Parathyroid adenoma (tissue), 2 donors: ENCODE results near the gene GHRH.

Experiments
- H2AFZ ChIP-seq: fragments of 300-600 bp; sonication (generic); one replicate; pipeline ENCODE4 v1.7.0; 2017; ENCODE audit warnings: antibody characterized with exemption, mild to moderate bottlenecking
- H3K27ac ChIP-seq: fragments of 300-600 bp; sonication (generic); one replicate; pipeline ENCODE4 v1.7.0; 2017
- H3K27me3 ChIP-seq: fragments of 300-600 bp; sonication (generic); one replicate; pipeline ENCODE4 v1.7.0; 2017; ENCODE audit warnings: low read length; ENCODE audit not compliant: control insufficient read depth, insufficient read depth
- H3K36me3 ChIP-seq: fragments of 300-600 bp; sonication (generic); one replicate; pipeline ENCODE4 v1.7.0; 2017; ENCODE audit warnings: low read length; ENCODE audit not compliant: control insufficient read depth, insufficient read depth
- H3K4me1 ChIP-seq: fragments of 300-600 bp; sonication (generic); one replicate; pipeline ENCODE4 v1.7.0; 2017; ENCODE audit warnings: control low read depth
- H3K4me2 ChIP-seq: fragments of 300-600 bp; sonication (generic); one replicate; pipeline ENCODE4 v1.7.0; 2017; ENCODE audit warnings: low read length
- H3K4me3 ChIP-seq: fragments of 300-600 bp; sonication (generic); one replicate; pipeline ENCODE4 v1.7.0; 2017; ENCODE audit warnings: low read depth, low read length
- H3K79me2 ChIP-seq: fragments of 300-600 bp; sonication (generic); one replicate; pipeline ENCODE4 v1.7.0; 2017; ENCODE audit warnings: control low read depth
- H3K9ac ChIP-seq: fragments of 300-600 bp; sonication (generic); one replicate; pipeline ENCODE4 v1.7.0; 2017; ENCODE audit warnings: mild to moderate bottlenecking
- H3K9me3 ChIP-seq: fragments of 300-600 bp; sonication (generic); one replicate; pipeline ENCODE4 v1.7.0; 2017; ENCODE audit warnings: low read length; ENCODE audit not compliant: control insufficient read depth
- CTCF ChIP-seq: fragments of 300-600 bp; sonication (generic); IDR thresholded peaks from one replicate; pipeline ENCODE4 v1.7.0; 2017; ENCODE audit warnings: antibody characterized with exemption, mild to moderate bottlenecking
- donor health status: primary hyperparathyroidism.

The GHRH gene

DNA sequence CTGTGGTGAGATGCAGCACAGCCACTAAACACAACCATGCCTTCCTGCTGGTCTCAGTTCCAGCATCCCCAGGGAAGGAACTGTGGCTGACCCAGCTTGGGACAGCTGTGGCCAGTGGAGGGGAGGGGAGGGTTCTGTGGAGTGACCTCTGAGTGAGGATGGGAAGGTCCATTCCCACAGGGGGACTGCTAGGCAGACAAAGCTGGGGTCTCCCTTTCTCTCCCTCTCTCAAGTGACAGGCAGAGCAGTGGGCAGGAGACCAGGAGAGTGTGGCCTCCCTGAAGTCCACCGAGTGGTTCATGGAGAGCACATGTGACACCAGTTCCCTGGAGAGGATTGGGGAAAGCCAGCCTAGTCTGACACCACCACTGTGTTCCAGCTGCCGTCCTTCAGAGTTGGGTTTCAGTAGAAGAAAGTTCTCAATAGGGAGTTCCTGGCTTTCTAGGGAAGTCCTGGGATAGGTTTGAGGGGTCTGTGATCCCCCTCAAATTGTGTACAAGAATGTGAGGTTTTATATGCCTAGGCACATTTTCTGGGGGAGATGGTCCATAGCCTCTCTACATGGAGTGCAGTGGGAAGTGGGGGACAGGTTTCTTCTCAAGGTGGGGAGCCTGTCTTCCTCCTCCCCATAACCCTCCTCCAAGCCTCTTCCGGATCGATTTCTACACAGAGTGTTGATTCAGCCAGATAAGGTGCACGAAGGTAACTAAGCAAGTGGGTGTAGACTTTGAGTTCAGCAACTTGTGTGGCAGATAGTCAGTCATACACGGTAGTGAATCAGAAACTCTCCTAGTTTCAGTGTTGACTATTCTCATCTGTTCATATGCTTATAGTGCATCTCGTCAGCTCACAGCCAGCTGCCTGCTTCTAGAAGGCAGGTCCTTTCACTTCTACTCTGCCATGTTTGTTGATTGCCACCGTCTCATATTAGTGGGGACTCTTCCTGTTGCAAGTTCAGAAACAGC, 46.8 kb upstream of the GHRH start:
- no peak overlapping the region for H3K4me2 ChIP-seq
- peaks cover 7% of the 10 kb centered on the region for H3K4me1 ChIP-seq
- H3K9me3 ChIP-seq = no peaks in the 10 kb centered on the region
- H2AFZ ChIP-seq = no peak overlapping the region
- no peak overlapping the region for H3K9ac ChIP-seq
- H3K27ac ChIP-seq = no peak overlapping the region
- no peaks in the 10 kb centered on the region for H3K27me3 ChIP-seq
- H3K36me3 ChIP-seq = no peaks in the 10 kb centered on the region
- no peak for TF ChIP-seq CTCF
- peaks cover 20% of the 10 kb centered on the region for H3K79me2 ChIP-seq
- no peak overlapping the region for H3K4me3 ChIP-seq

DNA sequence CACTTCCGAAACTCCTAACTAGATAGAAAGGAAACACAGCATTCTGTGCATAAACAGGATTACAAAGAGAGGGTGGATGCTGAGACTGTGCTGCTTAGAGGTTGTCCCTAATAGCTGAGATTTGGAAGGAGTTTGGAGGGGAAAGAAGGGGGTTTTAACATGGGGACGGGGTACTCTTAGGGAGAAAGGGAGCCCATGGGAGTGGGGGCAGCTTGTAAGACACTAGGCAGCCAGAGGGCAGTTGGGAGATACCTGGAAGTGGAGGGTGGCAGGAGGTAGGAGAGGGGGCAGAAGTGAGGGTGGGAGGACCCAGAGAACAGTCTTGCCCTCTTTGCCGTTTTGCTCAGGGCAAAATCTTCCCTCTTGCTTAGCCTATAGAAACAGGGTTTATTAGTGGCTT, 44.2 kb upstream of the GHRH start:
- peaks cover 6% of the 10 kb centered on the region for H3K79me2 ChIP-seq
- peaks cover 7% of the 10 kb centered on the region for H3K4me1 ChIP-seq
- H2AFZ ChIP-seq = no peak overlapping the region
- TF ChIP-seq CTCF = no peak
- no peaks in the 10 kb centered on the region for H3K9me3 ChIP-seq
- no peaks in the 10 kb centered on the region for H3K36me3 ChIP-seq
- H3K27ac ChIP-seq = no peak overlapping the region
- no peak overlapping the region for H3K9ac ChIP-seq
- H3K4me3 ChIP-seq = no peak overlapping the region
- H3K27me3 ChIP-seq = no peaks in the 10 kb centered on the region
- no peak overlapping the region for H3K4me2 ChIP-seq

GRCh38 chr20:37305079-37305478, 43.5 kb upstream of the GHRH start:
- TF ChIP-seq CTCF = no peak
- Histone ChIP-seq H3K27me3 (no peaks in the 10 kb centered on the region), H3K27ac (no peak overlapping the region), H2AFZ (no peak overlapping the region), H3K79me2 (peaks cover 4% of the 10 kb centered on the region), H3K4me2 (no peak overlapping the region), H3K36me3 (no peaks in the 10 kb centered on the region), H3K4me1 (peaks cover 4% of the 10 kb centered on the region), H3K4me3 (no peak overlapping the region), H3K9ac (no peak overlapping the region), H3K9me3 (no peaks in the 10 kb centered on the region)

DNA sequence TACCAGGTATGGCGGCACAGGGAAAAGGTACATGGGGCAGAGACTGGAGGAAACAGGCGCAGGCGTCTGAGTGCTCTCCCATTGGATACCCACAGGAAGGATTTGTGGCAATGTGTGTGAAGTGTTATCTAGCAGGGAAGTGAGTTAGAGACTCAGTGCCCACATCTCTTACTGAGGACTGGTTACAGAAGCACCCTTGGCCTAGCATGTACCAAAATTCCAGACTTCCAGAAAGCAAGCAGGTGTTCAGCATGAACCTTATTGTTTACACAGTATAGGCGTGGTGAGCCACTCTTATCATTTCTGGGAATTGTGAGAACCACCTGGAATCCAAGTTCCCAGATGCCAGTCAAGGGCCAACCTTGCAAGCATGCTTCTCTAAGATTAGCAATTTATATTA, 42.0 kb upstream of the GHRH start:
- Histone ChIP-seq H3K27me3 (no peaks in the 10 kb centered on the region), H3K4me3 (no peak overlapping the region), H3K9me3 (no peaks in the 10 kb centered on the region), H3K4me2 (no peak overlapping the region), H2AFZ (no peak overlapping the region), H3K9ac (no peak overlapping the region), H3K4me1 (no peaks in the 10 kb centered on the region), H3K36me3 (no peaks in the 10 kb centered on the region), H3K27ac (no peak overlapping the region), H3K79me2 (peaks cover 6% of the 10 kb centered on the region)
- TF ChIP-seq CTCF = no peak

- Histone ChIP-seq H3K79me2 (peaks cover 6% of the 10 kb centered on the region), H2AFZ (no peak overlapping the region), H3K4me2 (no peak overlapping the region), H3K9ac (no peak overlapping the region), H3K9me3 (no peaks in the 10 kb centered on the region), H3K27ac (no peak overlapping the region), H3K27me3 (no peaks in the 10 kb centered on the region), H3K4me3 (no peak overlapping the region), H3K4me1 (no peaks in the 10 kb centered on the region), H3K36me3 (no peaks in the 10 kb centered on the region)
- TF ChIP-seq CTCF = no peak
These were observed 41.4 kb upstream of the GHRH start for GRCh38 chr20:37302981-37303380.
